A673 (cell line): ENCODE results near the gene ZC2HC1B. TPM values are rescaled to one million over a fixed set of nuclear protein-coding genes. Genes with fewer than 3 reads are reported as not detected.
"Not testable (repeated sequence)": the region's sequence is repeated elsewhere in the genome, so short reads cannot be mapped to it uniquely, and the experiment has no call there.

ENCODE experiments used
- BruUV-seq: library from RNA; stranded (reverse); fragments of 400-500 nt; replicated peaks from 2 replicates; lab custom pipeline; 2021; lab: Mats Ljungman, UMichigan
- CTCF ChIA-PET: fragments of 300-600 bp; sonication (Branson Sonifier 250); formaldehyde crosslinking; loops from one replicate; lab custom pipeline; 2022; ENCODE audit warnings: antibody characterized with exemption; lab: Charles Lee
- POLR2A ChIA-PET: fragments of 300-600 bp; sonication (Branson Sonifier 250); formaldehyde crosslinking; loops from one replicate; lab custom pipeline; 2022; ENCODE audit warnings: antibody characterized with exemption; ENCODE audit not compliant: low non-redundant PET; lab: Charles Lee
- DNase-seq: peaks from one replicate; pipeline ENCODE4 v3.0.0-alpha.2; 2015; ENCODE audit warnings: low spot score
- H3K27ac ChIP-seq: fragments of 200-600 bp; sonication (generic); 2 replicates; pipeline ENCODE4 v1.5.1; 2016; ENCODE audit warnings: mixed run types, low read depth, mild to moderate bottlenecking, mixed read lengths, antibody characterized with exemption, low read length; ENCODE audit not compliant: poor library complexity, severe bottlenecking
- H3K27me3 ChIP-seq: fragments of 200-600 bp; sonication (generic); replicated peaks from 2 replicates; pipeline ENCODE4 v1.6.1; 2017; ENCODE audit warnings: mixed run types, low read depth, mild to moderate bottlenecking, mixed read lengths, antibody characterized with exemption, low read length; ENCODE audit not compliant: insufficient read depth, poor library complexity
- H3K36me3 ChIP-seq: fragments of 200-600 bp; sonication (generic); 2 replicates; pipeline ENCODE4 v1.6.1; 2016; ENCODE audit warnings: mixed run types, mild to moderate bottlenecking, mixed read lengths, antibody characterized with exemption, low read length; ENCODE audit not compliant: insufficient read depth, poor library complexity, severe bottlenecking
- H3K4me1 ChIP-seq: fragments of 200-600 bp; sonication (generic); 2 replicates; pipeline ENCODE4 v1.6.1; 2017; ENCODE audit warnings: mixed run types, mild to moderate bottlenecking, mixed read lengths, antibody characterized with exemption, low read length; ENCODE audit not compliant: insufficient read depth, poor library complexity, severe bottlenecking
- H3K4me3 ChIP-seq: fragments of 200-600 bp; sonication (generic); 2 replicates; pipeline ENCODE4 v1.5.1; 2016; ENCODE audit warnings: low read depth, mixed run types, mild to moderate bottlenecking, mixed read lengths, low read length; ENCODE audit not compliant: poor library complexity, severe bottlenecking
- H3K9me3 ChIP-seq: fragments of 200-600 bp; sonication (generic); 2 replicates; pipeline ENCODE4 v1.6.1; 2016; ENCODE audit warnings: mixed run types, low read depth, mild to moderate bottlenecking, mixed read lengths, antibody characterized with exemption, low read length; ENCODE audit not compliant: poor library complexity, severe bottlenecking
- CTCF ChIP-seq: fragments of 300-800, 200-600 bp; sonication (generic); conservative IDR thresholded peaks from 2 replicates; pipeline ENCODE4 v1.5.1; 2017; ENCODE audit warnings: low read depth, mild to moderate bottlenecking, antibody characterized with exemption, low read length, moderate library complexity, mixed read lengths
- EZH2 ChIP-seq: fragments of 200-600 bp; sonication (generic); IDR thresholded peaks from 2 replicates; pipeline ENCODE4 v1.6.1; 2017; ENCODE audit warnings: borderline replicate concordance, low read depth, mild to moderate bottlenecking, mixed read lengths, antibody characterized with exemption, low read length; ENCODE audit not compliant: poor library complexity, severe bottlenecking
- intact Hi-C: fragments of 100-400 bp; cut with micrococcal nuclease; formaldehyde crosslinking; loops from one replicate; pipeline ENCODE4 v1.10.0; 2022; ENCODE audit not compliant: unreplicated experiment
- total RNA-seq: library from RNA; stranded (reverse); gene quantifications from 2 replicates; pipeline ENCODE4 v1.2.3, GENCODE V29; 2021

Gene ZC2HC1B
- total RNA-seq, 1 experiment from 2014 or later: not detected

GRCh38 chr6:143867236-143867635 lies 3.0 kb downstream of the ZC2HC1B start:
- Histone ChIP-seq H3K27me3 (no peaks in the 10 kb centered on the region), H3K9me3 (no peaks in the 10 kb centered on the region), H3K27ac (no peak overlapping the region), H3K36me3 (peaks cover 22% of the 10 kb centered on the region), H3K4me3 (no peak overlapping the region), H3K4me1 (no peaks in the 10 kb centered on the region)
- BruUV-seq: no TSS peak
- intact Hi-C loops: no loop called here
- no peak for TF ChIP-seq CTCF
- no peak for TF ChIP-seq EZH2
- no peak for DNase-seq
- CTCF ChIA-PET: no interaction called here
- POLR2A ChIA-PET: no interaction called here

- intact Hi-C loops, H3K9me3 ChIP-seq, H3K27ac ChIP-seq, CTCF ChIA-PET, H3K27me3 ChIP-seq, DNase-seq, BruUV-seq, H3K36me3 ChIP-seq, H3K4me3 ChIP-seq, H3K4me1 ChIP-seq, POLR2A ChIA-PET: not testable (repeated sequence)
Measured at GRCh38 chr6:143868808-143869207, 4.5 kb downstream of the ZC2HC1B start.

GRCh38 chr6:143871202-143871730 lies 7.0 kb downstream of the ZC2HC1B start:
- BruUV-seq, POLR2A ChIA-PET, H3K36me3 ChIP-seq: not testable (repeated sequence)

GRCh38 chr6:143872201-143872600 lies 7.9 kb downstream of the ZC2HC1B start:
- no TSS peak for BruUV-seq
- DNase-seq: no peak
- no peak for TF ChIP-seq CTCF
- TF ChIP-seq EZH2: no peak
- intact Hi-C loops: no loop called here
- H3K9me3 ChIP-seq: no peaks in the 10 kb centered on the region
- H3K4me1 ChIP-seq: no peaks in the 10 kb centered on the region
- H3K27me3 ChIP-seq: no peaks in the 10 kb centered on the region
- H3K36me3 ChIP-seq: no peaks in the 10 kb centered on the region
- no peak overlapping the region for H3K4me3 ChIP-seq
- H3K27ac ChIP-seq: no peak overlapping the region
- ChIA-PET CTCF (no interaction called here), POLR2A (no interaction called here)

More at GRCh38 chr6:143871202-143871730, 7.0 kb downstream of the ZC2HC1B start:
- H3K4me3 ChIP-seq, DNase-seq, CTCF ChIA-PET, intact Hi-C loops, H3K27me3 ChIP-seq, H3K4me1 ChIP-seq, H3K27ac ChIP-seq, H3K9me3 ChIP-seq: not testable (repeated sequence)

GRCh38 chr6:143873600-143873999 lies 9.3 kb downstream of the ZC2HC1B start:
- H3K27ac ChIP-seq, H3K9me3 ChIP-seq, H3K4me1 ChIP-seq, BruUV-seq, DNase-seq, H3K36me3 ChIP-seq, H3K27me3 ChIP-seq, H3K4me3 ChIP-seq, POLR2A ChIA-PET, intact Hi-C loops, CTCF ChIA-PET: not testable (repeated sequence)

GRCh38 chr6:143874503-143874902 lies 10.2 kb downstream of the ZC2HC1B start:
- DNase-seq, H3K9me3 ChIP-seq, BruUV-seq, H3K36me3 ChIP-seq, intact Hi-C loops, H3K27ac ChIP-seq, H3K27me3 ChIP-seq, POLR2A ChIA-PET, H3K4me3 ChIP-seq, H3K4me1 ChIP-seq, CTCF ChIA-PET: not testable (repeated sequence)
